Measurements from ENCODE around the gene PEX14.

The PEX14 gene

GRCh38 chr1:10631811-10632593 lies 157.3 kb downstream of the PEX14 start:
- TF ChIP-seq GLIS3 (CRISPR knock-in tag; IDR thresholded peaks at IDR 0.05) (no peak), ZFP30 (CRISPR knock-in tag; IDR thresholded peaks at IDR 0.05) (no peak), ZFP3 (CRISPR knock-in tag; IDR thresholded peaks at IDR 0.05) (no peak), ZNF565 (CRISPR knock-in tag; conservative IDR thresholded peaks at IDR 0.05; ENCODE audit: low read depth) (no peak), TSHZ2 (CRISPR knock-in tag; IDR thresholded peaks at IDR 0.05) (no peak), BACH2 (CRISPR knock-in tag; IDR thresholded peaks at IDR 0.05; ENCODE audit: borderline replicate concordance) (no peak), ZNF70 (CRISPR knock-in tag; IDR thresholded peaks at IDR 0.05) (no peak), TCF4 (CRISPR knock-in tag; IDR thresholded peaks at IDR 0.05; ENCODE audit: borderline replicate concordance) (no peak), ARNTL (CRISPR knock-in tag; IDR thresholded peaks at IDR 0.05; ENCODE audit: borderline replicate concordance, low read depth) (no peak), ZC3H10 (CRISPR knock-in tag; IDR thresholded peaks at IDR 0.05) (no peak), ZNF8 (CRISPR knock-in tag; IDR thresholded peaks at IDR 0.05) (no peak), ISL1 (CRISPR knock-in tag; IDR thresholded peaks at IDR 0.05) (no peak), POU6F1 (CRISPR knock-in tag; IDR thresholded peaks at IDR 0.05; ENCODE audit: borderline replicate concordance, low read depth) (no peak), RARB (CRISPR knock-in tag; IDR thresholded peaks at IDR 0.05) (no peak), CSRNP3 (CRISPR knock-in tag; IDR thresholded peaks at IDR 0.05) (no peak), PATZ1 (CRISPR knock-in tag; IDR thresholded peaks at IDR 0.05; ENCODE audit: borderline replicate concordance) (no peak)
- no peak for ATAC-seq

GRCh38 chr1:10632691-10633090 lies 157.9 kb downstream of the PEX14 start:
- no peak for ATAC-seq
- no peak for TF ChIP-seq ARNTL (CRISPR knock-in tag; IDR thresholded peaks at IDR 0.05; ENCODE audit: borderline replicate concordance, low read depth)
- TF ChIP-seq ZFP3 (CRISPR knock-in tag; IDR thresholded peaks at IDR 0.05): no peak
- TF ChIP-seq ISL1 (CRISPR knock-in tag; IDR thresholded peaks at IDR 0.05): no peak
- TF ChIP-seq POU6F1 (CRISPR knock-in tag; IDR thresholded peaks at IDR 0.05; ENCODE audit: borderline replicate concordance, low read depth): no peak
- no peak for TF ChIP-seq CSRNP3 (CRISPR knock-in tag; IDR thresholded peaks at IDR 0.05)
- TF ChIP-seq ZNF8 (CRISPR knock-in tag; IDR thresholded peaks at IDR 0.05): no peak
- TF ChIP-seq TSHZ2 (CRISPR knock-in tag; IDR thresholded peaks at IDR 0.05): no peak
- no peak for TF ChIP-seq ZNF565 (CRISPR knock-in tag; conservative IDR thresholded peaks at IDR 0.05; ENCODE audit: low read depth)
- TF ChIP-seq PATZ1 (CRISPR knock-in tag; IDR thresholded peaks at IDR 0.05; ENCODE audit: borderline replicate concordance): no peak

All from SK-N-SH treated with all-trans-retinoic acid at 6 μM for 48 hours (cell line).